ENCODE results near the gene RPL15.

- TF ChIP-seq MATR3 (CRISPR knock-in tag; IDR thresholded peaks at IDR 0.05) (no peak), CTCF (CRISPR knock-in tag; IDR thresholded peaks at IDR 0.05) (no peak), MYC (CRISPR knock-in tag; IDR thresholded peaks at IDR 0.05; ENCODE audit: borderline replicate concordance) (no peak), HNRNPH1 (optimal IDR thresholded peaks at IDR 0.05; ENCODE audit: low read depth, low read length) (no peak), ZNF274 (CRISPR knock-in tag; IDR thresholded peaks at IDR 0.05) (no peak), MEIS2 (CRISPR knock-in tag; IDR thresholded peaks at IDR 0.05) (no peak), ZC3H13 (CRISPR knock-in tag; IDR thresholded peaks at IDR 0.05) (no peak), EP300 (IDR thresholded peaks at IDR 0.05; ENCODE audit: low read depth in 2 of 2, low read length in 2 of 2) (no peak), EP300 (CRISPR knock-in tag; IDR thresholded peaks at IDR 0.05; ENCODE audit: borderline replicate concordance) (no peak)
- TF ChIP-seq, protein P1, sequence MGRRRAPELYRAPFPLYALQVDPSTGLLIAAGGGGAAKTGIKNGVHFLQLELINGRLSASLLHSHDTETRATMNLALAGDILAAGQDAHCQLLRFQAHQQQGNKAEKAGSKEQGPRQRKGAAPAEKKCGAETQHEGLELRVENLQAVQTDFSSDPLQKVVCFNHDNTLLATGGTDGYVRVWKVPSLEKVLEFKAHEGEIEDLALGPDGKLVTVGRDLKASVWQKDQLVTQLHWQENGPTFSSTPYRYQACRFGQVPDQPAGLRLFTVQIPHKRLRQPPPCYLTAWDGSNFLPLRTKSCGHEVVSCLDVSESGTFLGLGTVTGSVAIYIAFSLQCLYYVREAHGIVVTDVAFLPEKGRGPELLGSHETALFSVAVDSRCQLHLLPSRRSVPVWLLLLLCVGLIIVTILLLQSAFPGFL (CRISPR knock-in tag; IDR thresholded peaks at IDR 0.05), result no peak
Measured at GRCh38 chr3:23964537-23965235, 47.8 kb downstream of the RPL15 start.
